IPS-NIHi7 (cell line): ENCODE data around the gene TIAL1.
A peak's percentile ranks its signal among the peaks of the same experiment; 100 is the strongest.
"Not testable (repeated sequence)": the region's sequence is repeated elsewhere in the genome, so short reads cannot be mapped to it uniquely, and the experiment has no call there.

Source experiments
- DNase-seq: peaks from one replicate; pipeline ENCODE4 v3.0.0; 2012; ENCODE audit warnings: mixed read lengths; ENCODE audit errors: extremely low spot score

The TIAL1 gene

GRCh38 chr10:119549247-119549999 is 47.3 kb downstream of the TIAL1 start:
- DNase-seq: no peak

DNA sequence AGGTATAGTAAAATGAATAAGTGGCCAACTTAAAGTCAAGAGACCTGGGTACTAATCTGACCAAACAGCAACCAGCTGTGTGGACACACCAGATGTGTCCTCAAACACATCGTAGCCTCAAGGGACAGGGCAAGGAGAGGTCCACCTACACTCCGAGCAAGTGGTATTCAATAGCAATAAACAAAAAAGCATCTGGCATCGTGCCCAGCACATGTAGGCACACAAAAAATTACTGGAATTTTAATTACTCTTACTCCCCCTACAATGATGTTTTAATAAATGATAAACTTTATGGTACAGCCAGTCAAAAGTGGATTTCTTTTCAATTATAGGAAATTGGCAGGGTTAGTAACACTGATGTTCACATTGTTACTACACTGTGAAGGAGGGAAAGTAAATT is 50.8 kb downstream of the TIAL1 start:
- no peak for DNase-seq

DNA sequence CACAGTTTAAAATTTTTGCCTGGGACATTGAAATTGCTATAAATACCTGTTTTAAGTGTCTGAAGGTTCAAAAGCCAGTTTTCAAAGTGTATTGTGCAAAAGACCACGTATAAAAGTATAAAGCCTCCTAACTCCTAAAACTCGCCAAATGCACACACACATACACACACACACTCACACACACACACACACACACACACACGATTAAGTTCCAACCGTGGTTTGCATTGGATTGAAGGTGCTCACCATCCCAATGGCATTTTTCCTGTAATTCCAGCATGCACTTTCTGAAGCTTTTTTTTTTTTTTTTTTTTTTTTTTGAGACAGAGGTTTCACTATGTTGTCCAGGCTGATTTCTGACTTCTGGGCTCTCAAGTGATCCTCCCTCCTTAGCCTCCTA is 51.5 kb downstream of the TIAL1 start:
- DNase-seq: no peak

DNA sequence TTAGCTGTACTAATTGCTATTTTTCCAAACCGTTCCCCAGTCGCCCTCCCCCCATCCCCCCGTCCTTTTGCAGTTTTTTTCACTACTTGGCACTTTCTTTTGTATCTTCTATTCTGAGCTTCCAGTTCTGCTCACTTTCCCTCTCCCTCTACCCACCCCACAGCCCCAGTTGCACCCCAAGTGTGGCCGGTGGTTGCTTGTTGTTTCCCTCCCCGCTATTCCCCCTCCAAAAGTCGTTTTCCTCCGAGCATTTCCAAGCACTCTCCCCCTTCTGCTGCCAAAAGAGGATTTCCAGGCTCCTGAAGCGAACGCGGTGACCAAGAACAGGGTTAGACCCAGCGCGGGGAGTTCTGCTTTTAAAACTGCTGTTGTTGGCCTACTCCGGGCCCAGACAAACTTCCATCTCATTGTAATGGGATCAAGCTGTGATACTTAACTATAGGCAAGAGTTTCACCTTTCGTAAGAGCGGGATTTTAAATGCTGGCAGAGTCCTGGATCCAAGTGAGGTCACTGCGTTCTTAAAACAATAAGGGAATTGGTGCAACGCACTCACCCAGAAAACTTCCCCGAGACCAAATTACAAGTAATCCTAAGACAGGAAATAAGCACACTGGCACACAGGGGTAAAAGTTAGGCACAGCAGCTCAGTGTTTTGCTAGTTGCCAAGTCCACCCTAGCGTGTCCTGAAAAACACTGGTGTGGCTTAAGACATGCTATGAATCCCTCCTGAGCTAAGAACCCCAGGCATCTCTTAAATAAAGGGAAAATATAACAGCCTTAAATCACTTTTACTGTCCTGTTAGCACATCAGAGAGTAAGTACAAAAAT is 52.7 kb downstream of the TIAL1 start:
- DNase-seq: peak; percentile 37

GRCh38 chr10:119542988-119543813 is 53.6 kb downstream of the TIAL1 start:
- DNase-seq: peak; percentile 63

- DNase-seq: peak; percentile 61
These were observed 54.3 kb downstream of the TIAL1 start, which contains the start of gene RGS10 for GRCh38 chr10:119542357-119542987. RGS10 (minus strand) TSS chr10:119542719; CDS start chr10:119542638, 81 bp downstream.

DNA sequence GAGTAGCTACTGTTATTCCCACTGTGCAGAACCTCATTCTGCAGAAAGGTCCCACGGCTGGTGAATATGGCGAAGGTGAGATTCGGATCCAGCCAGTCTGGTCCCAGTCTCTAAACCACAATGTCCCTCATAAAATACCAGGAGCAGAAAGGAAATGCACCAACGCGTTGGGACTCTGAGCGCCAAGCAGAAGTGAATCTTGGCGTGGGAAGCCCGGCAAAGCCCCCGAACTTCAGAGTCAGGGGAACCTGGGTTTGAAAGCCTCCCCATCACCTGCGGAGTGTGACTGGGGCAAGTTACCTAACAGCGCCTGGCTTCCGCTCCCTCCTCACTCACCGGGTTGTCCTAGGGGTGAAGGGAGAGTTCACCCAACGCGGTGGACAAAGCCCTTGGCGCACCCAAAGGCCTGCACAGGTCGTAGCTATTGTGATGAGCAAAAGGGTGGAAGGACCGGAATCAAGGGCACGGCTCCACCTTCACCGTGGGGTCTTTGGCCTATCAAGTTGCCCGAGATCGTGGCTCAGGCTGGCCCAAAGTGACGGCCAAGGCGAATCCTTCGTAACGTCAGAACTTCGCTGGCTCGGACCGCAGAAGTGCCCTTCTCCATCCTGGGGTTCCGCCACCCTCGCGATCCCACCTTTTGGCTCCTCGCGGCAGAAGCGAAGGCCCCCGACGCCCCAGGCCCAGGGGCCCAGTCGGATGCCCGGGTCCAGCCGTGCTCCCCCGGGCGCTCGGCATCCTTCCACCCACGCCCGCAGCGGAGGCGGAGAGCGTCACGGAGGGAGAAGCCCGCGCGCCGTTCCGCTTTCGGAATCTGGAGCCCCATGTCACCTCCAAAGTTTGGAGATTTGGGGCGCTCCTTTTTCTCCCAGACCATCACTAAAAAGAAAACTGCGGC is 55.1 kb downstream of the TIAL1 start:
- no peak for DNase-seq

DNA sequence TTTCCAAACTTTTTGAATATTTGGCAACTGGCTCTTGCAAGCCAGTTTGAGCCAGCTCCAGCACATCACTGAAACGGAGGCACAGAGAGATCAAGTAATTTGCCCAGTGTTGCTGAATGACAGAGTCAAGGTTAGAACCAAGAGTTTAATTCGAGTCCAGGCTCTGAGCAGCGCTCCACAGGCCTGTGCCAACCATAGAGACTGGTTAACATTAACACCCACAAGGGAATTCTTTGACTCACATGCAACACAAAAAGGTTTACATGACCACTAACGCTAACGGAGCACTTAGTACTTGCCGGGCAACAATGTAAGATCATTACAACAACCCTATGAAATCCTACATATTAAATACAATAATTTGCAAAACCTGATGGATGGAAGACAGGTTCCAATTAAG is 55.7 kb downstream of the TIAL1 start:
- DNase-seq: no peak

DNA sequence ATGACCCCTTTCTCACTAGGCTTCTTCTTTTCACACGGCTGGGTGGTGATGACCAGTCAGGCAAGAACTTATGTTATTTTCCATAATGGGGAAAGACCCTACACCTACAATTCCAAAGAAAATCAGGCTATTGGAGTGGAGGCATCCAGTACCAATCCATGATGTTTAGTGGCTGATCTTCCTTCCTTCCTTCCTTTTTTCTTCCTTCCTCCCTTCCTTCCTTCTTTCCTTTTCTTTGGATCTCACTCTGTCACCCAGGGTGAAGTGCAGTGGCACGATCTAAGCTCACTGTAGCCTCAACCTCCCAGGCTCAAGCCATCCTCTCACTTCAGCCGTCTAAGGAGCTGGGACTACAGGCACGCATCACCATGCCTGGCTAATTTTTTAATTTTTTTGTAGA is 56.7 kb downstream of the TIAL1 start:
- DNase-seq: no peak

DNA sequence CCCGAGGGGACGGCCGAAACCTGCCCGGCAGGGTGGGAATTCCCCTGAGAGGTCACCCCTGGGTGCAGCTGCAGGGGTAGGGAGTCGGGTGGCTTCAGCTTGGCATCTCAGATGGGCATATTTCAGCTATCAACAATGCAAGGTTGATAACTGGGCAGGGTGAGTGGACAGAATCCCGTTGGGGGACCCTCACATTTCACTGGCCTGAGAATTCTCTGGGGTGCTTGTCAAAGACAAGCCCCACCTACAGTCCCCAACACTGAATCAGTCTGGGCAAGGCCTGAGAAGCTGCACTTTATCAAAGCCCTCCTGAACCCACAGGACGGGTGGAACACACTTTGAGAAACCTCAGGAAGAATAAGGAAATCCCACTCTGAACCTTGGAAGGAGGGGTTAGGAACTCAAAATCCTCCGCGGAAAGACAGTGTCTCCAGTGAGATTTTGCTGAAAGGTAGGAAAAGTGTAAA is 57.4 kb downstream of the TIAL1 start:
- DNase-seq: no peak

GRCh38 chr10:119538632-119539358 is 58.0 kb downstream of the TIAL1 start:
- DNase-seq: no peak

- DNase-seq: no peak
These were observed 58.7 kb downstream of the TIAL1 start for GRCh38 chr10:119537953-119538630.

- DNase-seq: no peak
These were observed 60.2 kb downstream of the TIAL1 start for GRCh38 chr10:119536508-119537025.

GRCh38 chr10:119535837-119536507 is 60.8 kb downstream of the TIAL1 start:
- no peak for DNase-seq

- no peak for DNase-seq
These were observed 61.5 kb downstream of the TIAL1 start for GRCh38 chr10:119535305-119535704.

- DNase-seq: no peak
These were observed 63.3 kb downstream of the TIAL1 start for GRCh38 chr10:119533473-119533872.

DNA sequence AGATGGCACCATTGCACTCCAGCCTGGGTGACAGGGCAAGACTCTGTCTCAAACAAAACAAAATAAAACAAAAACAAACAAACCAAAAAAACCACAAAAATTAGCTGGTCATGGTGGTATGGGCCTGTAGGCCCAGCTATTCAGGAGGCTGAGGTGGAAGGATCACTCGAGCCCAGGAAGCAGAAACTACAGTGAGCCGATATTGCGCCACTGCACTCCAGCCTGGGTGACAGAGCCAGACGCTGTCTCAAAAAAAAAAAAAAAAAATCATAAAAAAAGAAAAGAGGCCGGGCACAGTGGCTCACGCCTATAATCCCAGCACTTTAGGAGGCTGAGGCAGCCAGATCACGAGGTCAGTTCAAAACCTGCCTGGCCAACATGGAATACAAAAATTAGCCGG is 64.0 kb downstream of the TIAL1 start:
- DNase-seq: not testable (repeated sequence)

DNA sequence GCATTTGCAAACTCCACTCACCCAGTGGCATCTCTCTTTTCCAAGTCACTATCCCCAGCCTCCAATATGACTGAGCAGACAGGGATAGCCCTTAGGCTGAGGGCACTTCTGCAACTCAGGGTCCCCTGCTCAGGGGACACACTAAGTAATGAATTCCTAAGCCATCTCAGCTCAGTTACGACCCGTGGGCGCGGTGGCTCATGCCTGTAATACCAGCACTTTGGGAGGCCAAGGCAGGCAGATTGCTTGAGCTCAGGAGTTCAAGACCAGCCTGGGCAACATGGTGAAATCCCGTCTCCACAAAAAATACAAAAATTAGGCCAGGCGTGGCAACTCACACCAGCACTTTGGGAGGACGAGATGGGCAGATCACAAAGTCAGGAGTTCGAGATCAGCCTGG is 64.5 kb downstream of the TIAL1 start:
- not testable (repeated sequence) for DNase-seq
